HG02571 (cell line): ENCODE data around the gene MTX3.

ENCODE experiments used
- ATAC-seq: cut with Tn5 transposase; IDR thresholded peaks from one replicate; pipeline ENCODE4 v1.9.1; 2021; ENCODE audit warnings: mild to moderate bottlenecking, moderate library complexity; ENCODE audit not compliant: unreplicated experiment

The MTX3 gene

DNA sequence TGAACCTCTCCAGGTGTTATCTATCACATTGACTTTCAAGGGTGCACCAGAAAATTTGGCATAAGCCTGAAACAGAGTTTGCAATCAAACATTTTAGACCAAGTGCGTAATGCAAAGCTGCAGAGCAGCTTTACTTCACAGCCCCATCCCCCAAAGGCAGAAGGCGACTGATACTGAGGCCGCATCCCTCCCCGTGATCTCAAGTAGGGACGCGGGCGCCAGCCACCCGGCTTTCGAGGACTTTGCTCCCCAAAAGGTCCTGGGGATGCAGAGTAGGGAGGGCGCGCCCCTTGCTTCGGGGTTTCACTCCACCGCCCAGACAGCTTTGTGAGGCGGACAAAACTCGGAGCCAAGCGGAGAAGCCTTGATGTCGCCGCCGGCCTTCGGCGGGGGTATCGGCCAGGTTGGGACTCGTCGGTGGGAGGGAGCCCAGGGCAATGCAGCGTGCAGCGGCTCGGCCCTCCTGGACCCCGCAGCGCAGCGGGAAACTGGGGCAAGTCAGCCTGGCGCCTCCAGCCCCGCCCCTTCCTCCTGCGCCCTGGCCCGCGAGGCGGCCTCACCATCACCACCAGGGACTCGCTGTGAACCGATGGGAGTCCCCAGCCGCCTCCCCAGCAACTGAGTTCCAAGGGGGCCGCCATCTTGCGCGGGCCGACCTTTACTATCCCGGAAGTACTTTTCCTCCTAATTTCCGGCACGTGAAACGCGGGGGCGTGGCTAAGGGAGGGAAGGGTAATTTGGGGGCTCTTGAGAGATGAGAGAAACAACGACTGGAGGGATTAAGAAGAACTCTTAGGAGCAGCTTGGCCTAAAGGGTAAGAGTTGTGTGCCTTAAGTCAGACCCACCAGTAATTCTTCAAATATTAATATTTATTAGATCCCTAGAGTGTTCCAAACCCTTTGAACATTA is at the start of gene MTX3:
Gene MTX3 (minus strand): TSS at position 665 of the 910 bp plus-strand sequence. CDS start 24 bp downstream, at position 641.
- ATAC-seq: peak; percentile 91

DNA sequence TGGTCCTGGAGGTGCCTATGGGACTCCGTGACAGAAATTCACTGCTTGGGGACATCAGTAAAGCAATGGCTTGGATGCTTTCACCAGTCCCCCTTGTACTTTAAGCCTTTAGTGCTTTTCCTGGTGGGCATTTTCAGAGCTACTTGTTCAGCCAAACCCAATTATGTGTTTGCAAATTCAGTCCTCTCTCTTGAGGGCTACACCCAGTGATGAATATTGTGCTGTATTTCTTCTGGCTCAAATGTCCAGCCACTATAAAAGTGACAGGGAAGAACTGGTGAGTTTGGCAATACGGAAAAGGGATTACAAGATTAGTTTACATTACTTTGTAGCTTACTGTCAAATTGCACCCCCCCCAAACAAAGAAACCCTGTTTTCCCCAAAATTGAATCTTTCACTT is 48.6 kb upstream of the MTX3 start:
- no peak for ATAC-seq

- no peak for ATAC-seq
These were observed 46.3 kb upstream of the MTX3 start for GRCh38 chr5:80037366-80037765.

DNA sequence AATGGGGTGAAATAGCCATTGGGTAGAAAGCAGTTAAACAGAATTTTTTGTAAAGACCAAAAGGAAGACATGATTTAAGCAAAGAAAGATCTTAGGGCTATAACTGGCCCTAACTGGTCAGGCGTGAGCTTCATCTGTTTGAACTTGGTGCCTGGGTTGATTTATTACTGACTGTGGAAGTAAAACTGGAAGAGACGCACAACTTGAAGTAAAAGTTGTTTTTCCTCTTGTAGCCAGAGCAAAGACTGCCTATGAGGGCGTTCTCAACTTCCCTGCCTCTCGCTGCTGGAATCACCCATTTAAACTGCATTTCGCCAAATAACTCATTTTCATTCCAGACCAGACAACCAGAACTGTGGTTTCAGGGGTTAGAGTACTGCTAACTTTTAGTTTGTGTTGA is 45.6 kb upstream of the MTX3 start:
- ATAC-seq: no peak

DNA sequence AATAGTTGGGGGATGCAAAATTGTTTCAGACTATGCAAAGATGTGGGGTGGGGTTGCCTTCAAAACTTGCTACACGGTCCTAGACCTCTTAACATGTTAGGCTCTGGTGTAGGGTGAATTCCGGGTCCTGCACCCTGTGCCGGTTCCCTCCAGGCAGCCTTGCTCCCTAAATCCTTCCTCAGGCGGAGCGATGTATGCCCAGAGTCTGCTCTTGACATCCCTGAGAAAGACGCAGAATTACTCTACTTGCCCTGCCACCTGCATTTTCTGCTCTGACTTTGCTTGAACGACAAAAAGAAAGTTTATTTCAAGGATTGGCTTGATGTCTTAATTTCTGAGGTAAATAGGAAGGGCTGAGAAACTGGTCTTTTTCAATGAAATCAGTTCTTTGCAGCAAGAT is 44.8 kb upstream of the MTX3 start:
- ATAC-seq: no peak

DNA sequence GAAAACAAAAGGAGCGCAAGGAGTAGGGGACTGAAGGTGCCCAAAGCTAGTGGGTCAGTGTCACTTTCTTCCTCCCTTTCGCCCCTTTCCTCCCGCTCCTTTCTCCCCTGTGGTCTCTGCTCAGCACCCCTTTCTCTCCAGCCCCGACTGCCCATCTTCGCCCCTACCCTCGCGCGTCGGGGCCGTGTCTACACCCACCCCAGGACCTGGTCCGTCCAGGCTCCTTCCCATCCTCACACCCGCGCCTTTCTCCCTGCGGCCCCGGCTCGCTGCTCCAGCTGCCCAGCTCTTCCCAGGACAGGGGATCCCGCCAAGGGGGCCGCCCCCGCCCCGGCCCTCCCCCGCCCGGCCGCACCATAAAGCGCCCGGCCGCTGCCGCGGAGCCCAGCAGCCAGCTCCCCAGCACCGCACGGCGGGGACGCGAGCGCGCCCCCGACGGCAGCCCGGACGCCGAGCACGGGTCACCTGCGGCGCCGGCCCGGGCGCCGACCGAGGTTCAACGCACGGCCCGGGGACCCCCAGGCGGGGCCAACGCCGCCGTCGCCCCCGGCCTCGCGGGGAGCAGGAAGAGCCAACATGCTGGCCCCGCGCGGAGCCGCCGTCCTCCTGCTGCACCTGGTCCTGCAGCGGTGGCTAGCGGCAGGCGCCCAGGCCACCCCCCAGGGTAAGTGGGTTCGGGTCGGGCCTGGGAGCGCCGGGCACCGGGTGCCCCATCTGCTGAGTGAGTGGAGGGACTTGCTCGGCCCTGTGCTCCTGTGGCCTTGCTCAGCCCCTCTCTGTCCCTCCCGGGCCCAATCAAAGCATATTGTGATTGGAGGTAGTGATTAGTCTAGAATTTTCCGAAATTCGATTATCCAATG is 44.1 kb upstream of the MTX3 start, which contains the start of gene THBS4:
Gene THBS4 (plus strand): TSS at position 387 of the 860 bp plus-strand sequence. CDS start 190 bp downstream, at position 577.
- ATAC-seq: no peak

- ATAC-seq: no peak
These were observed 43.5 kb upstream of the MTX3 start for GRCh38 chr5:80034559-80034958.

DNA sequence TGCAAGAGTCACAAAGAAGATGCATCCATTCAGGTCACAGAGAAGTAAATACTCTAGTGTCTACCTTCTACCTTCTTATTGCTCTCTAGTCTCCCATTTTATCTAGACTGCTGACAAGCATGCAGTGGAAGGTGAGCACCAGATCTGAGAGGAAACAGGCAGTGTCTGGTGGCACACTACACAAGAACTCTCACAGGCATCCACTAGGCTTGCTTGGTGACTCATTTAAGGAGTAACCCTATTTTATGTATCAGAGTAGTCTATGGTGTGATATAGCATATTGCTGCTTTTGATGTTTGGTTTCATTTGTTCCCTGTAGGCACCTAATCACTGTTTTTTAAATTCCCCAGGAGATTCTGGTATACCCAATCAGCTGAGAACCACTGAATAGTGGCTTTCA is 42.5 kb upstream of the MTX3 start:
- ATAC-seq: no peak

- no peak for ATAC-seq
These were observed 40.0 kb upstream of the MTX3 start for GRCh38 chr5:80031109-80031508.

DNA sequence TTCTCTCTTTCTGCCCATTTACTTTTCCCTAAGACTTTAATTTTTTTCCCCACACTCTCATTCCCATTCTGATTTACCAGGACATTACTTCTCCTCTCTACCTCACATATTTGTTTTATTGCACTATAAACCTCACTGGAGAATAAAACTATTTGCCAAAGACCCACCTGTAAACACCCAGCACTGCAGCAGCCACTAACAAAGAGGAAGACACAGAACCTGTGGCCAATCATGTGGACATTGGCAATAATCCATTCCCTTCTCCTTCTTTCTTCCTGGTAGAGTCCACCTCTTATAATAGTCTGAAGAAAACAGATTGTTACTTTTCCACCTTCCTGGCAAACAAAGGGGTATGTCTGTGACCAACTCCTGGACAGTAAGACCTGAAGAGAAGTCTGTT is 35.8 kb upstream of the MTX3 start:
- ATAC-seq: no peak

GRCh38 chr5:80025069-80025468 is 34.0 kb upstream of the MTX3 start:
- no peak for ATAC-seq

- ATAC-seq: no peak
These were observed 19.8 kb upstream of the MTX3 start for GRCh38 chr5:80010754-80011392.

- no peak for ATAC-seq
These were observed 18.1 kb upstream of the MTX3 start for GRCh38 chr5:80008995-80009765.

- no peak for ATAC-seq
These were observed 11.6 kb upstream of the MTX3 start for GRCh38 chr5:80002677-80003076.

GRCh38 chr5:79999722-80000121 is 8.7 kb upstream of the MTX3 start:
- no peak for ATAC-seq

GRCh38 chr5:79992891-79993657 is 2.0 kb upstream of the MTX3 start:
- no peak for ATAC-seq

DNA sequence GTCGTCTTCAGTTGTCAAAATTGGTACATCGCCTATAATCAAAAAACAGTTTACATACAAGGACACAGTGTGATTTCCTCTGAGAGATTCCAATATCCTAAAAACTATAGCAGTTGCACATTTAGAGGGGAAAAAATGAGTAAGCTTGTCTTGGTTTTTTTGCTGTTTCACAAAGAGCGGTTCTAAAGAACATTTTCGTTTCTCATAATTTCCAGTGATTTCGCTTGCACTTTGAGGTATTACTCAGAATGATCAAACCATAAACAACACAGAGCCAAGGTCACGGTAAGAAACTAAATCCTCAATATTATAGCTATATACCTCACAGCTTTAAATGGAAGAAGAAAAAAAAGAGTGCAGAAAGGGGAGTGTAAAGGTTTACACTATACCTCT is 861 bp downstream of the MTX3 start:
- ATAC-seq: peak; percentile 47

GRCh38 chr5:79986260-79986659 is 4.8 kb downstream of the MTX3 start:
- no peak for ATAC-seq

DNA sequence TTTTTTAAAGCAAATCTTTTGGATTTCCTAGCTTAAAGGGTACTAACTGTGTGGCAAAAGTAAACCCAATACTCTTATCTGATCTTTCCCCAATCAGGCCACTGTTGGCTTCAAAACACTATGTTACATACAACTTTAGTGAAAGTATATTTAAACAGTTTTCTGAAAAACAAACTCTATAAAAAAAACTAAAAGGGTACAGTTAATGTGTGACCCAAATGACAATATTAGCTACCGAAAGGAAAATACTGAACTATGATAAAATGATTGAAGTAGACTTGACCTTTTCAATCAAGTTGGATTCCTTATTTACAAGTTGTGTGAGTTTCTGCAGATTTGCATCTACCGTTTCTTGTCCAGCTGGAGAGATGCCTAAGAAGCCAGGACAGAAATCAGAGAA is 5.8 kb downstream of the MTX3 start:
- no peak for ATAC-seq

DNA sequence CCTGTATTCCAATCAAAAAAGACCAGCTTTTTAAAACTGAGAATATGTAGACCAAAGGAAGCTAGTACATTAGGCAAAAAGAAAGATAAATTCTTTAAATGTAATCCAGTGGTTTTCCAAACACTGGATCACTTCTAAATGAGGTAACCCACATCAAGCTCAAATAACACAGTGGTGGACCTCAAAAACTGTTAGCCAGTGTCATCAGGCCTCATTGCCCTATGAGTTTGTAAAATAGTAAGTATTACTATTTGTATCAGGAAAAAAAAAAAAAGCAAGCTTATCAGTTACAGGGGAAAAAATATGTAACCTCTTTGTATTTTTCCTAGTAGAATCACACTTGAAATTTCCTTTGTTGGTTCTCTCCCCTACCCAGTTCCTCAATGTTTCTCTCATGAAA is 6.7 kb downstream of the MTX3 start:
- ATAC-seq: no peak
